ENCODE data around the gene TXNRD1.

DNA sequence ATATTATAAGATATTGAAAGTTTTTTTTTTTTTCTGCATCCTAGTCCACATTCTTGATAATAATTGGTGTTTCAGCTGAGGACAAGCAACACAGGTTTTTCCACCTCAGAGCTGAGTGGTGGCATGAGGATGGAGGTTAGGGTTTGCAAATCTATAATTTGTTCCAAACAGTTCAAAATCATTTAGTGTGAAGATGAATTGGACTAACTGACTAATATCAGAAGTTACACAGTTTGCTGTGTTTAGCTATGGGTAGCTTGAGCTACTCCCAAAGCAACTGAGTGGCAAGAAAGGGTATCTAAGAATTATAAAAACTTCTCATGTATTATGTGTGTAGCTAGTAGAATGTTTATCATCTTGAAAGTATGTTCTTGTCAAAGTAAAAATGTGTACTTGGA is 105.0 kb downstream of the TXNRD1 start:
- TF ChIP-seq, protein P1, sequence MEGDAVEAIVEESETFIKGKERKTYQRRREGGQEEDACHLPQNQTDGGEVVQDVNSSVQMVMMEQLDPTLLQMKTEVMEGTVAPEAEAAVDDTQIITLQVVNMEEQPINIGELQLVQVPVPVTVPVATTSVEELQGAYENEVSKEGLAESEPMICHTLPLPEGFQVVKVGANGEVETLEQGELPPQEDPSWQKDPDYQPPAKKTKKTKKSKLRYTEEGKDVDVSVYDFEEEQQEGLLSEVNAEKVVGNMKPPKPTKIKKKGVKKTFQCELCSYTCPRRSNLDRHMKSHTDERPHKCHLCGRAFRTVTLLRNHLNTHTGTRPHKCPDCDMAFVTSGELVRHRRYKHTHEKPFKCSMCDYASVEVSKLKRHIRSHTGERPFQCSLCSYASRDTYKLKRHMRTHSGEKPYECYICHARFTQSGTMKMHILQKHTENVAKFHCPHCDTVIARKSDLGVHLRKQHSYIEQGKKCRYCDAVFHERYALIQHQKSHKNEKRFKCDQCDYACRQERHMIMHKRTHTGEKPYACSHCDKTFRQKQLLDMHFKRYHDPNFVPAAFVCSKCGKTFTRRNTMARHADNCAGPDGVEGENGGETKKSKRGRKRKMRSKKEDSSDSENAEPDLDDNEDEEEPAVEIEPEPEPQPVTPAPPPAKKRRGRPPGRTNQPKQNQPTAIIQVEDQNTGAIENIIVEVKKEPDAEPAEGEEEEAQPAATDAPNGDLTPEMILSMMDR (IDR thresholded peaks at IDR 0.05), result no peak
- TF ChIP-seq ZFX (IDR thresholded peaks at IDR 0.05; ENCODE audit: borderline replicate concordance), result no peak
